T-helper 2 cell treated with Interferon-gamma antibody and Interleukin-4, amounts not matched to agents 5 μg/mL and 100 μg/mL, for 36 hours (primary cell): ENCODE data around the gene MGAT5B.

ENCODE experiments used
- DNase-seq: peaks from one replicate; pipeline ENCODE4 v3.0.0; 2021; ENCODE audit warnings: low spot score
- H3K27ac Mint-ChIP-seq: one replicate; pipeline ENCODE4 v1.8.0; 2021; ENCODE audit warnings: mild to moderate bottlenecking, mixed read lengths
- H3K27me3 Mint-ChIP-seq: one replicate; pipeline ENCODE4 v1.8.0; 2021; ENCODE audit warnings: low read depth, mixed read lengths
- H3K36me3 Mint-ChIP-seq: one replicate; pipeline ENCODE4 v1.8.0; 2021; ENCODE audit warnings: low read depth, mixed read lengths
- H3K4me1 Mint-ChIP-seq: one replicate; pipeline ENCODE4 v1.8.0; 2021; ENCODE audit warnings: low read depth, mixed read lengths
- H3K4me3 Mint-ChIP-seq: one replicate; pipeline ENCODE4 v1.8.0; 2022; ENCODE audit warnings: mild to moderate bottlenecking, moderate library complexity, mixed read lengths
- H3K9me3 Mint-ChIP-seq: one replicate; pipeline ENCODE4 v1.8.0; 2021; ENCODE audit warnings: mixed read lengths

MGAT5B gene

DNA sequence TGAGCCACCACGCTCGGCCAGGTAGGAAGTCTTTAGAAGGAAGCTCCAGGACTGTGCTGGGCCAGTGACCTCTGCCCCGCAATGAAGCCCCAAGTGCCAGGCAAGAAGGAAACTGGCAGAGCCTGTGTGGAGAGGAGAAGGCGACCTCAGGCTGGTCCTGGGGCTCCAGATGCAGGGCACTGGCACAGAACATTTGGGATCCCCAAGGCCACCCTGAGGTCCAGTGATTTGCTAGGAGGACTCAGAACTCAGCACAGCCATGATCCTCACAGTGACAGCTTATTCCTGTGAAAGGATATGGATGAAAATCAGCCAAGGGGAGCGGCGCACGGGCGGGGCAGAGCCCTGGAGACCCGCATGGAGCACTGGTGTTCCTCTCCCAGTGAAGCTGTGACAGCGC lies 24.1 kb downstream of the MGAT5B start:
- Mint-ChIP-seq H3K9me3 (no peaks in the 10 kb centered on the region), H3K4me1 (no peaks in the 10 kb centered on the region), H3K27me3 (no peaks in the 10 kb centered on the region), H3K4me3 (no peak overlapping the region), H3K36me3 (no peaks in the 10 kb centered on the region), H3K27ac (no peak overlapping the region)
- DNase-seq: no peak

GRCh38 chr17:76893623-76894334 lies 25.6 kb downstream of the MGAT5B start:
- Mint-ChIP-seq H3K36me3 (no peaks in the 10 kb centered on the region), H3K9me3 (no peaks in the 10 kb centered on the region), H3K27ac (no peak overlapping the region), H3K4me3 (no peak overlapping the region), H3K4me1 (no peaks in the 10 kb centered on the region), H3K27me3 (no peaks in the 10 kb centered on the region)
- DNase-seq: no peak

- Mint-ChIP-seq H3K4me3 (no peak overlapping the region), H3K27ac (no peak overlapping the region), H3K36me3 (no peaks in the 10 kb centered on the region), H3K27me3 (no peaks in the 10 kb centered on the region), H3K9me3 (no peaks in the 10 kb centered on the region), H3K4me1 (no peaks in the 10 kb centered on the region)
- DNase-seq: no peak
These were observed 26.6 kb downstream of the MGAT5B start for GRCh38 chr17:76894842-76895241.

DNA sequence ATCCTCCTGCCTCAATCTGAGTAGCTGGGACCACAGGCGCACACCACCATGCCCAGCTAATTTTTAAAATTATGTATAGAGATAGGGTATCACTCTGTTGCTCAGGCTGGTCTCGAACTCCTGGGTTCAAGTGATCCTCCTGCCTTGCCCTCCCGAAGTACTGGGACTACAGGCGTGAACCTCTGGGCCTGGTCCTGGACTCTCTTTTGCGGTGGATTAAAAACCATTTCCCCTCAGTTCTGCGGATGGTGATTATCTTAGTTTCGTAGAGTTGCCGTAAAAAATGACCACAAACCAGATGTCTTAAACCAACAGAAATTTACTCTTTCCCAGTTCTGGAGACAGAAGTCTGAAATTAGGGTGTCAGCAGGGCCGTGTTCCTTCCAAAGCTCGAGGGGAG lies 28.8 kb downstream of the MGAT5B start:
- no peak for DNase-seq
- Mint-ChIP-seq H3K4me3 (no peak overlapping the region), H3K27me3 (no peaks in the 10 kb centered on the region), H3K9me3 (no peaks in the 10 kb centered on the region), H3K27ac (no peak overlapping the region), H3K36me3 (no peaks in the 10 kb centered on the region), H3K4me1 (no peaks in the 10 kb centered on the region)

- DNase-seq: no peak
- H3K36me3 Mint-ChIP-seq: no peaks in the 10 kb centered on the region
- H3K27me3 Mint-ChIP-seq: no peaks in the 10 kb centered on the region
- H3K27ac Mint-ChIP-seq: no peak overlapping the region
- no peaks in the 10 kb centered on the region for H3K4me1 Mint-ChIP-seq
- H3K4me3 Mint-ChIP-seq: no peak overlapping the region
- no peaks in the 10 kb centered on the region for H3K9me3 Mint-ChIP-seq
These were observed 31.2 kb downstream of the MGAT5B start for GRCh38 chr17:76899414-76899813.

- Mint-ChIP-seq H3K36me3 (no peaks in the 10 kb centered on the region), H3K4me3 (no peak overlapping the region), H3K27ac (no peak overlapping the region), H3K4me1 (no peaks in the 10 kb centered on the region), H3K9me3 (no peaks in the 10 kb centered on the region), H3K27me3 (no peaks in the 10 kb centered on the region)
- no peak for DNase-seq
These were observed 32.5 kb downstream of the MGAT5B start for GRCh38 chr17:76900723-76901122.

- Mint-ChIP-seq H3K27ac (no peak overlapping the region), H3K9me3 (no peaks in the 10 kb centered on the region), H3K27me3 (no peaks in the 10 kb centered on the region), H3K4me1 (no peaks in the 10 kb centered on the region), H3K36me3 (no peaks in the 10 kb centered on the region), H3K4me3 (no peak overlapping the region)
- no peak for DNase-seq
These were observed 33.5 kb downstream of the MGAT5B start for GRCh38 chr17:76901542-76902197.

- Mint-ChIP-seq H3K4me3 (no peak overlapping the region), H3K36me3 (no peaks in the 10 kb centered on the region), H3K27me3 (no peaks in the 10 kb centered on the region), H3K9me3 (no peaks in the 10 kb centered on the region), H3K4me1 (no peaks in the 10 kb centered on the region), H3K27ac (no peak overlapping the region)
- DNase-seq: no peak
These were observed 34.3 kb downstream of the MGAT5B start for GRCh38 chr17:76902476-76902875.

DNA sequence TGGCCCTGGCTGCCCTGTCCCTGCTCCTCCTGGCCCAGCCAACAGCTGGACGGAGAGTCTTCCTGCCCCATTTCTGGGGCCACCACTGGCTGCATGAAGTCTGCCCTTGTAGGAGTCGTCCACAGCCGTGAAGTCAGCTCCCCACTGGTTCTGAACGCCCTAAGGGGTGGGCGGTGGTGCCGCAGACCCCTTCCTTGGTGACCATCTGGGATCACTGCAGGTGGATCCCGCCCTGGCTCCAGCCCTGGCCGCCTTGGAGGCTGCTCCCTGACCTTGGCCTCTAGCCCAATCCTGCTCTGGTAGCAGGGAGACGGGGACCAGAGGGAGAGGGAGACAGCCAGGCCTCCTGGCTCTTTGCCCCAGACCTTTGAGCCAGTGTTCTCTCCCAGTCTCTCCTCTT lies 35.4 kb downstream of the MGAT5B start:
- Mint-ChIP-seq H3K36me3 (no peaks in the 10 kb centered on the region), H3K4me3 (no peak overlapping the region), H3K4me1 (no peaks in the 10 kb centered on the region), H3K27ac (no peak overlapping the region), H3K9me3 (no peaks in the 10 kb centered on the region), H3K27me3 (no peaks in the 10 kb centered on the region)
- DNase-seq: no peak

GRCh38 chr17:76904116-76904515 lies 35.9 kb downstream of the MGAT5B start:
- Mint-ChIP-seq H3K9me3 (no peaks in the 10 kb centered on the region), H3K4me3 (no peak overlapping the region), H3K27me3 (no peaks in the 10 kb centered on the region), H3K4me1 (no peaks in the 10 kb centered on the region), H3K27ac (no peak overlapping the region), H3K36me3 (no peaks in the 10 kb centered on the region)
- DNase-seq: no peak

GRCh38 chr17:76905036-76905435 lies 36.8 kb downstream of the MGAT5B start:
- H3K27ac Mint-ChIP-seq: no peak overlapping the region
- H3K9me3 Mint-ChIP-seq: no peaks in the 10 kb centered on the region
- no peaks in the 10 kb centered on the region for H3K36me3 Mint-ChIP-seq
- H3K4me1 Mint-ChIP-seq: no peaks in the 10 kb centered on the region
- H3K4me3 Mint-ChIP-seq: no peak overlapping the region
- H3K27me3 Mint-ChIP-seq: no peaks in the 10 kb centered on the region
- no peak for DNase-seq

GRCh38 chr17:76905836-76906235 lies 37.6 kb downstream of the MGAT5B start:
- DNase-seq: no peak
- Mint-ChIP-seq H3K4me3 (no peak overlapping the region), H3K27ac (no peak overlapping the region), H3K36me3 (no peaks in the 10 kb centered on the region), H3K9me3 (no peaks in the 10 kb centered on the region), H3K27me3 (no peaks in the 10 kb centered on the region), H3K4me1 (no peaks in the 10 kb centered on the region)

DNA sequence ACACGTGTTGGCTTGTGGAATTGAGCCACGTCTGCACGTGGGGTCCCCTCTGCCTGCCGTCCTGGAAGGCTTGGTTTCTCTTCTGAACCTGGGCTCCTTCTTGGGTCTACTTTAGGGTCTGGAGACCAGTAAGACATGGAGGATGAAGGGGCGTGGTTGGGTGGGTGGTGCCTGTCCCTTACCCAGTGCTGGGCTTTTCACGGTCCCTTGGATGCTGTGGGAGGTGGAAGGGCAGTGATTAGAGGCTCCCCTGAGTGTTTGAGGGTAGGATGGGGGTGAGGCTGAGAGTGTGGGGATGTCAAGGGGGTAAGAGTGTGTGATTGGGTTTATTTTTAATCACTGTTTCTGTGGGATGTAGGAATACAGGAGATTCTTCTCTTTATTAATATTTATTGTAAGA lies 38.3 kb downstream of the MGAT5B start:
- H3K36me3 Mint-ChIP-seq: no peaks in the 10 kb centered on the region
- no peak for DNase-seq
- H3K4me3 Mint-ChIP-seq: no peak overlapping the region
- no peak overlapping the region for H3K27ac Mint-ChIP-seq
- no peaks in the 10 kb centered on the region for H3K9me3 Mint-ChIP-seq
- no peaks in the 10 kb centered on the region for H3K27me3 Mint-ChIP-seq
- no peaks in the 10 kb centered on the region for H3K4me1 Mint-ChIP-seq

- DNase-seq: no peak
- Mint-ChIP-seq H3K36me3 (no peaks in the 10 kb centered on the region), H3K4me1 (no peaks in the 10 kb centered on the region), H3K27me3 (no peaks in the 10 kb centered on the region), H3K9me3 (no peaks in the 10 kb centered on the region), H3K4me3 (no peak overlapping the region), H3K27ac (no peak overlapping the region)
These were observed 39.1 kb downstream of the MGAT5B start for GRCh38 chr17:76907352-76907751.
